Erythroblast (primary cell): ENCODE measurements around the gene BSPH1.

Experiments
- GATA1 ChIP-seq: IDR thresholded peaks from 2 replicates; pipeline ENCODE4 v1.6.1; 2011; ENCODE audit warnings: low read depth, mild to moderate bottlenecking, control low read depth, low read length, moderate library complexity
- POLR2A ChIP-seq: IDR thresholded peaks from 2 replicates; pipeline ENCODE4 v1.6.1; 2011; ENCODE audit warnings: mild to moderate bottlenecking, low read length

DNA sequence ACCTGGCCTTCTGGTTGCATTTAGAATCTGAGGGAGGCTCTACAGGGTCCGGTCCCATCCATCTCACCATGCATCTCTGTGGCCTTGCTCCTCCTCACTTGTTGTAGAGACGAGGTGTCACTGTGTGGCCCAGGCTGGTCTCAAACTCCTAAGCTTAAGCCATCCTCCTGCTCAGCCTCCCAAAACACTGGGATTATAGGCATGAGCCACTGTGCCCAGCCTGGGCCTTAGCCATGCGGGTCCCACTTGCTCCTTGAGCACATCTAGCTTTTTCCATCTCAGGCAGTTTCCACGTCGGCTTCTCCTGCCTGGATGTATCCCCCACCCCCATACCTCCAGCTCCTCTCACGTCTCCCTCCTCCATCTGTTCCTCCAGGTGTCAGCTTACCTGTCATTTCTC lies 12.3 kb upstream of the BSPH1 start:
- no peak for TF ChIP-seq POLR2A
- TF ChIP-seq GATA1, result no peak
